SK-N-MC (cell line): ENCODE measurements around the gene NOS1AP.
"Not testable (repeated sequence)": the region's sequence is repeated elsewhere in the genome, so short reads cannot be mapped to it uniquely, and the experiment has no call there.

Source experiments
- EZH2 ChIP-seq: fragments of 200-600 bp; sonication (generic); IDR thresholded peaks from one replicate; pipeline ENCODE4 v1.6.1; 2017; ENCODE audit warnings: antibody characterized with exemption
- FOXP2 ChIP-seq: optimal IDR thresholded peaks from 2 replicates; pipeline ENCODE3; 2011; ENCODE audit warnings: mild to moderate bottlenecking, moderate library complexity; ENCODE audit not compliant: insufficient read depth; ENCODE audit errors: extremely low read length, control extremely low read depth
- POLR2AphosphoS5 ChIP-seq: IDR thresholded peaks from 2 replicates; pipeline ENCODE4 v1.6.1; 2012; ENCODE audit warnings: mild to moderate bottlenecking, low read depth, low read length, borderline replicate concordance

GRCh38 chr1:162201062-162201461 lies 131.6 kb downstream of the NOS1AP start:
- not testable (repeated sequence) for TF ChIP-seq EZH2, POLR2AphosphoS5, FOXP2
